ENCODE results near the gene SLC12A5.

Gene SLC12A5

GRCh38 chr20:46102940-46103339, 73.9 kb downstream of the SLC12A5 start:
- DNase-seq (ENCODE audit: extremely low read depth, low read depth), result no peak
- no peak for TF ChIP-seq CTCF (IDR thresholded peaks at IDR 0.05; ENCODE audit: low read depth, low read length, missing control alignments)
- no peak overlapping the region for H3K4me3 ChIP-seq (replicated peaks; ENCODE audit: low read depth, low read length)

- no peak for DNase-seq (ENCODE audit: extremely low read depth, low read depth)
- TF ChIP-seq CTCF (IDR thresholded peaks at IDR 0.05; ENCODE audit: low read depth, low read length, missing control alignments), result no peak
- H3K4me3 ChIP-seq (replicated peaks; ENCODE audit: low read depth, low read length), result no peak overlapping the region
Observed at GRCh38 chr20:46104262-46104661, 75.2 kb downstream of the SLC12A5 start.

- TF ChIP-seq CTCF (IDR thresholded peaks at IDR 0.05; ENCODE audit: low read depth, low read length, missing control alignments), result no peak
- no peak overlapping the region for H3K4me3 ChIP-seq (replicated peaks; ENCODE audit: low read depth, low read length)
- DNase-seq (ENCODE audit: extremely low read depth, low read depth), result no peak
Observed at GRCh38 chr20:46107061-46107460, 78.0 kb downstream of the SLC12A5 start.

GRCh38 chr20:46108435-46108841, 79.4 kb downstream of the SLC12A5 start:
- no peak for DNase-seq (ENCODE audit: extremely low read depth, low read depth)
- no peak for TF ChIP-seq CTCF (IDR thresholded peaks at IDR 0.05; ENCODE audit: low read depth, low read length, missing control alignments)
- no peak overlapping the region for H3K4me3 ChIP-seq (replicated peaks; ENCODE audit: low read depth, low read length)

- no peak overlapping the region for H3K4me3 ChIP-seq (replicated peaks; ENCODE audit: low read depth, low read length)
- TF ChIP-seq CTCF (IDR thresholded peaks at IDR 0.05; ENCODE audit: low read depth, low read length, missing control alignments), result no peak
- no peak for DNase-seq (ENCODE audit: extremely low read depth, low read depth)
Observed at GRCh38 chr20:46108976-46109375, 80.0 kb downstream of the SLC12A5 start.

All from HFF-Myc (cell line).